Measurements from ENCODE around the gene RPS6KA2.

DNA sequence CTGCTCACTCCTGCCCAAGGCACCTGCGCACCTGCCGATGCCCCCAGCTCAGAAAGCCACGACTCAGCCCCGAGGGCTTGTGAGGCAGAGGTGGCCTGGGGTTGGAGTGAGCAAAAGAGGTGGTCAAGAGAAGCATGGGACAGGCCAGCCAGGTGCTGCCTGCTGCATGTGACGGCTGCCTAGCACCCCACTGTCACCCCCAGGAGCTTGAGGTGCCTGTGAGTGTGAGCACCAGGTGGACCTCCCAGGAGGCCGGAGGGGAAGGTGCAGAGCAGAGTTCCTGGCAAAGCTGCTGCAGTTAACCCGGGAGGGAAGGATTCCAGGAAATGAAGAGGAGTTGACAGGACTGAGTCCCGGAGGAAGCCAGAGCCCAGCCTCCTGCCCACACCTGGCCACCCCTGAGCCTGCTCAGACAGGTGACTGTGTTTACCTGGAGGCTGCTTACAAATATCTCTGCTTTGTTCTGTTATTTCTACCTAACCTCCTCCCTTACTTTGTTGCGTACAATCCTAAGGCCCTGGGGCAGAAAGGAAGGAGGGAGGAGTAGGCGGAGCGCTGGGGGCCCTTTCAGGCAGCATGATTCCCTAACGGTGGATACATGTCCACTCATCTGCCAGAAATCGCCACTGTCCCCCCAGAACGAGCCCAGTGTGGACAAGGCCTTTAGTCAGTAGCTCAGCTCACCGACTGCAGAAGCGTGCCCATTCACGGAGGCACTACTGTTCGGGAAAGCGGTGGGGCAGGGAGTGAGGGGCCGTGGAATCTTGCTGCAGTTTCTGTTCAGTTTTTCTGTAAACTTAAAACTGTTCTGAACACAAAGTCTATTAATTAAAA, 156.8 kb downstream of the RPS6KA2 start:
- TF ChIP-seq CTCF (IDR thresholded peaks at IDR 0.05; ENCODE audit: insufficient read depth, low read length) = no peak
- no peak for TF ChIP-seq POLR2AphosphoS5 (IDR thresholded peaks at IDR 0.05; ENCODE audit: low read depth)
- no peak for TF ChIP-seq GABPA (IDR thresholded peaks at IDR 0.05; ENCODE audit: low read depth)
- no peak for TF ChIP-seq REST (IDR thresholded peaks at IDR 0.05; ENCODE audit: insufficient replicate concordance, low read depth)

Data from HL-60 (cell line).